ENCODE measurements around the gene TREH. TPM values are rescaled to one million over a fixed set of nuclear protein-coding genes. Genes with fewer than 3 reads are reported as not detected.

The TREH gene
- total RNA-seq, 1 donor from 2014 or later: 0.41 TPM

DNA sequence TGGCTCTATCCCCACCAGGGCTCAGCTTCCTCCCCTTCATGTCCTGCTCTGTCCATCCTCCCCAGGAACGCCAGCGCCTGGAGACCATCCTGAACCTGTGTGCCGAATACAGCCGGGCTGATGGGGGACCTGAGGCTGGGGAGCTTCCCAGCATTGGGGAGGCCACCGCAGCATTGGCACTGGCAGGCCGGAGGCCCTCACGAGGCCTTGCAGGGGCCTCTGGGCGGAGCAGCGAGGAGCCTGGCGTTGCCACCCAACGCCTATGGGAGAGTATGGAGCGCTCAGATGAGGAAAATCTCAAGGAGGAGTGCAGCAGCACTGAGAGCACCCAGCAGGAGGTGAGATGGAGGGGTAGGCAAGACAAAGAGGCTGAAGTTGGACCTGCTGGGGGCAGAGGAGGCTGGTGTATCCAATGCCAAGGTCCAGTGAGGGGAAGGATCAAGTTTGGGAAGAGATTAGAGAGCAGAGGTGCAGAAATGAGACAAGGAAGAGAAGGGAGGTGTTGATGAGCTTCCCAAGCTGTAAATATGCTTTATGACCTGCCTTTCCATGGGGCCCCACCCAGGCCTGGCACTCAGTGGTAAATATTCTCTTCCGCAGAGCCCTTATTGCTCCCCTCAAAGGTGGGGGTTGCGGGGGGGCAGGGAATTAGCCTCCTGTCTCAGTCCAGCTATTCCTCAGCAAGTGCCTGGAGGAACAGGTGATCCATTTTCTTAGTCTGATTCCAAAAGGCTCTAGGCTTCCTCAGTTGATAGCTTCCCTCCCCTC, 48.1 kb downstream of the TREH start:
- Mint-ChIP-seq H3K27ac (no peak overlapping the region), H3K9me3 (no peaks in the 10 kb centered on the region), H3K4me1 (ENCODE audit: unreplicated experiment) (peaks cover 18% of the 10 kb centered on the region), H3K4me3 (no peak overlapping the region), H3K27me3 (no peaks in the 10 kb centered on the region), H3K36me3 (peaks cover 10% of the 10 kb centered on the region)
- TF ChIP-seq, protein P1, sequence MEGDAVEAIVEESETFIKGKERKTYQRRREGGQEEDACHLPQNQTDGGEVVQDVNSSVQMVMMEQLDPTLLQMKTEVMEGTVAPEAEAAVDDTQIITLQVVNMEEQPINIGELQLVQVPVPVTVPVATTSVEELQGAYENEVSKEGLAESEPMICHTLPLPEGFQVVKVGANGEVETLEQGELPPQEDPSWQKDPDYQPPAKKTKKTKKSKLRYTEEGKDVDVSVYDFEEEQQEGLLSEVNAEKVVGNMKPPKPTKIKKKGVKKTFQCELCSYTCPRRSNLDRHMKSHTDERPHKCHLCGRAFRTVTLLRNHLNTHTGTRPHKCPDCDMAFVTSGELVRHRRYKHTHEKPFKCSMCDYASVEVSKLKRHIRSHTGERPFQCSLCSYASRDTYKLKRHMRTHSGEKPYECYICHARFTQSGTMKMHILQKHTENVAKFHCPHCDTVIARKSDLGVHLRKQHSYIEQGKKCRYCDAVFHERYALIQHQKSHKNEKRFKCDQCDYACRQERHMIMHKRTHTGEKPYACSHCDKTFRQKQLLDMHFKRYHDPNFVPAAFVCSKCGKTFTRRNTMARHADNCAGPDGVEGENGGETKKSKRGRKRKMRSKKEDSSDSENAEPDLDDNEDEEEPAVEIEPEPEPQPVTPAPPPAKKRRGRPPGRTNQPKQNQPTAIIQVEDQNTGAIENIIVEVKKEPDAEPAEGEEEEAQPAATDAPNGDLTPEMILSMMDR (conservative IDR thresholded peaks at IDR 0.05): no peak
- DNase-seq (ENCODE audit: extremely low spot score, unreplicated experiment): no peak

DNA sequence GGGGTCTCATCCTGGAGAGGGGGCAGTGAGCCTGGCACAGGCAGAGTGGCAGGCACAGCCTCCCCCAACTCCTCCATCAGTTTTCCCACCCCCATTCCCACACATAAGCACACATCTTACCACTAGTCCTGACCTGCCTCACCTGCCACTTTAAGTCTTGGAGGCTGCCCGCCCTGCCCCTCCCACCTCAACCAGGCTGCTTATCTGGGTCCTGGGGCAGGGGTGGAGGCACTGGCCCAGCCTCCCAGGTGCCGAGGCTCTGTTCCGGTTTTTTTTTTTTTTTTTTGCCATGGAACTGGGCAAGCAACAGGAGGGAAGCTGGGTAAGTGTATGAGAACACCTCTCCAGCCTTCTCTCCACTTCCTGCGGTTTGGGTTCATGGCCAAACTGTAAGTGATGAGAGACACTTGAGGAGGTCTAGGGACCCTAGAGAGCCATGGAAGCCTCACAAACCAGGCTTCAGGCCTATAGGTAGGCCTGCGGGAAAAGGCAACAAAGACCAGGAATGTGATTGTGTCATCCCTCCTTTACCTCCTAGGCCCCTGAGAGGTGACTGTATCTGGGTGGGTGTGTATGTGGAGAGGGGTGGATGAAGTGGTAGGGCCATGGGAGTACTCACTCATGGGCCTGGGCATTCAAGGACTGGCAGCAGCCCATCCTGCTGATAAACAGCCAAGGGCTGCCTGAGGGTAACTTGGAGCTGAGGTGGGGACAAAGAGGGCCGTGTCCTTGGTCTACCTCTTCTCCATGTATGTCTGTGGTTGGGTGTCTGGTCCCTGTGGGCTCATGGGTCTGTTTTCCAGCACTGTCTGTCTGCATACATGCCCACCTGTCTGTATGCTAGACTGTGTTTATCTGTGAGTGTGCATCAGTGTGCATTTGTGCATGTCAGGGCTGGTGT, 49.4 kb downstream of the TREH start:
- H3K4me1 Mint-ChIP-seq (ENCODE audit: unreplicated experiment): peaks cover 8% of the 10 kb centered on the region
- H3K36me3 Mint-ChIP-seq: peaks cover 4% of the 10 kb centered on the region
- H3K9me3 Mint-ChIP-seq: no peaks in the 10 kb centered on the region
- no peak for DNase-seq (ENCODE audit: extremely low spot score, unreplicated experiment)
- TF ChIP-seq, protein P1 (conservative IDR thresholded peaks at IDR 0.05): no peak
- H3K4me3 Mint-ChIP-seq: no peak overlapping the region
- H3K27me3 Mint-ChIP-seq: no peaks in the 10 kb centered on the region
- H3K27ac Mint-ChIP-seq: no peak overlapping the region

DNA sequence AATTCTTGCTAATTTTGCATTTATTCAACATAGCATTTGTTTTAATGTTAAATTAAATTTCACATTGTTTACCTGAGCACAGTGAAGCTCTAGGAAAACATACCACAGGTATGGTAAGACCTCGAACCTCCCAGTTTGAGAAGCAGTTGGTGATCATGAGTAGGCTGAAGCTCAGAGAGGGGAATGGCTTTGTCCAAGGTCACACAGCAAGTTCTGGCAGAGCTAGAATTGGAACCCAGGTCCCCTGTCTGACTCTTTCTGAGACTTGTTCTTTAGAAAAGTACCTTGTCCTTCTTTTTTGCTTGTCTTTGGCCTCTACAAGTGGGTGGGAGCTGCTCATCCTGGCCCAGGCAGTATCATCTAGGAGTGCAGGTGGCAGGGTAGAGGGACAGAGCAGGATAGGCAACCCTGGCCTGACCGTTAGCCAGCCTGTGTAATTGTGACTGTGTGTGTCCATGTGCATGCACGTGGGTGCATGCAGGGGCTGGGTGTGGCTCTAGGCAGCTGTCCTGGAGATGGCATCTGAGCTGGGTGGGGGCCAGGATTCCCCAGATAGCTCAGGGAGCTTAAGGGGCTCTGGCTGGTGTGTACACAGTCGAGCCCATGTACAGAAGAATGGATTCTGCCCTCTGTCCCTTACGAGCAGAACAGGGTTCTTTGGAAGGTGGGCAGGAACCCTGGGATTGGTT, 50.4 kb downstream of the TREH start:
- H3K4me3 Mint-ChIP-seq: no peak overlapping the region
- peaks cover 2% of the 10 kb centered on the region for H3K4me1 Mint-ChIP-seq (ENCODE audit: unreplicated experiment)
- no peak overlapping the region for H3K27ac Mint-ChIP-seq
- no peak for DNase-seq (ENCODE audit: extremely low spot score, unreplicated experiment)
- no peaks in the 10 kb centered on the region for H3K27me3 Mint-ChIP-seq
- no peaks in the 10 kb centered on the region for H3K9me3 Mint-ChIP-seq
- H3K36me3 Mint-ChIP-seq: peaks cover 4% of the 10 kb centered on the region
- TF ChIP-seq, protein P1 (conservative IDR thresholded peaks at IDR 0.05): no peak

DNA sequence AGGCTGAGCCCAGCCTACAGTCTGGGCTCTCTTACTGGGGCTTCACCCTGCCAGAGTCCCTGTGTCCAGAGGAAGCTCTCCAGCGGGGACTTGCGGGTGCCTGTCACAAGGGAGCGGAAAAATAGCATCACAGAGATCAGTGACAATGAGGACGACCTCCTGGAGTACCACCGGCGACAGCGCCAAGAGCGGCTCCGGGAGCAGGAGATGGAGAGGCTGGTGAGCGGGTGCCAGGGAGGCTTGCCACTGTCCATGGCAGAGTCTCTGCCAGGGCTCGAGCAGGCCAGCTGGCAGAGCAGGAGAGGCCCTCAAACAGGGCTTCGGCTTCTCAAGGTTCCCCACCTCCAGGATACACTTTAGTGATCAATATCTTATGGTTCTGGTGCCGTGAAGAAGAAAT, 51.0 kb downstream of the TREH start:
- peaks cover 4% of the 10 kb centered on the region for H3K36me3 Mint-ChIP-seq
- TF ChIP-seq, protein P1 (conservative IDR thresholded peaks at IDR 0.05): no peak
- H3K27ac Mint-ChIP-seq: no peak overlapping the region
- DNase-seq (ENCODE audit: extremely low spot score, unreplicated experiment): no peak
- no peaks in the 10 kb centered on the region for H3K9me3 Mint-ChIP-seq
- H3K4me1 Mint-ChIP-seq (ENCODE audit: unreplicated experiment): peaks cover 3% of the 10 kb centered on the region
- H3K4me3 Mint-ChIP-seq: no peak overlapping the region
- no peaks in the 10 kb centered on the region for H3K27me3 Mint-ChIP-seq

DNA sequence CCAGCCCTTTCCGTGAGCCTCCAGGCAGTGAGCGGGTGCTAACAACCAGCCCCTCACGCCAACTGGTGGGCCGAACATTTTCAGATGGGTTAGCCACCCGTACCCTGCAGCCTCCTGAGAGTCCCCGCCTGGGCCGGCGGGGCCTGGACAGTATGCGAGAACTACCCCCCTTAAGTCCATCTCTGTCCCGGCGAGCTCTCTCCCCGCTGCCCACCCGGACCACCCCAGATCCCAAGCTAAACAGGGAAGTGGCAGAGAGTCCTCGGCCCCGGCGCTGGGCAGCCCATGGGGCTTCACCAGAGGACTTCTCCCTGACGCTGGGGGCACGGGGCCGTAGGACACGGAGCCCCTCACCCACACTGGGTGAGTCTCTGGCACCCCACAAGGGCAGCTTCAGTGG, 51.4 kb downstream of the TREH start:
- Mint-ChIP-seq H3K9me3 (no peaks in the 10 kb centered on the region), H3K36me3 (peaks cover 2% of the 10 kb centered on the region), H3K4me3 (no peak overlapping the region), H3K27ac (no peak overlapping the region), H3K4me1 (ENCODE audit: unreplicated experiment) (peaks cover 4% of the 10 kb centered on the region), H3K27me3 (no peaks in the 10 kb centered on the region)
- no peak for DNase-seq (ENCODE audit: extremely low spot score, unreplicated experiment)
- TF ChIP-seq, protein P1 (conservative IDR thresholded peaks at IDR 0.05): no peak

Data from type B pancreatic cell (in vitro differentiated cells).